Measurements from ENCODE around the gene MIXL1.
"Not testable (repeated sequence)": the region's sequence is repeated elsewhere in the genome, so short reads cannot be mapped to it uniquely, and the experiment has no call there.

Gene MIXL1

GRCh38 chr1:226268421-226269124 lies 45.1 kb downstream of the MIXL1 start:
- H2BK120ac ChIP-seq (ENCODE audit: low read depth, low read length), result no peak overlapping the region
- H3K4ac ChIP-seq (ENCODE audit: low read depth in 1 of 2, low read length in 2 of 2), result no peak overlapping the region
- H4K8ac ChIP-seq (ENCODE audit: low read length), result no peak overlapping the region
- H2BK12ac ChIP-seq (ENCODE audit: low read length in 2 of 2), result no peak overlapping the region
- peaks cover 6% of the 10 kb centered on the region for H3K79me1 ChIP-seq (replicated peaks; ENCODE audit: low read length, poor library complexity, severe bottlenecking)
- DNase-seq, result peak; percentile 33
- no peak overlapping the region for H3K14ac ChIP-seq (ENCODE audit: low read length in 2 of 2)
- H3K27ac ChIP-seq (ENCODE audit: low read length, poor library complexity, severe bottlenecking), result no peak overlapping the region
- H3K27me3 ChIP-seq (ENCODE audit: control insufficient read depth in 1 of 2, insufficient read depth in 1 of 2, low read length in 2 of 2), result no peaks in the 10 kb centered on the region
- no peak overlapping the region for H3K4me2 ChIP-seq (ENCODE audit: low read length, poor library complexity, severe bottlenecking)
- H2AK5ac ChIP-seq (ENCODE audit: low read length, severe bottlenecking), result no peak overlapping the region
- H3K23ac ChIP-seq (ENCODE audit: low read length in 2 of 2), result no peak overlapping the region
- 91% methylated on average over 2 of the region's 3 CpGs for WGBS
- no peak overlapping the region for H3K18ac ChIP-seq (ENCODE audit: low read depth in 1 of 2, low read length in 2 of 2)
- H3K4me1 ChIP-seq (ENCODE audit: control insufficient read depth, insufficient read depth, low read depth, low read length), result no peaks in the 10 kb centered on the region
- no peak overlapping the region for H2BK5ac ChIP-seq (ENCODE audit: low read depth, low read length, poor library complexity, severe bottlenecking)
- H3K36me3 ChIP-seq (ENCODE audit: control insufficient read depth in 1 of 2, insufficient read depth in 2 of 2, low read depth in 1 of 2, low read length in 2 of 2), result peaks cover 0 to 2% of the 10 kb centered on the region in 2 experiments
- H3K4me3 ChIP-seq (ENCODE audit: insufficient read depth in 1 of 2, low read depth in 1 of 2, low read length in 2 of 2), result no peak overlapping the region
- H3K9me3 ChIP-seq (ENCODE audit: control insufficient read depth, low read length), result no peaks in the 10 kb centered on the region
- H2BK15ac ChIP-seq (ENCODE audit: low read depth, poor library complexity, severe bottlenecking), result no peak overlapping the region
- H3K9ac ChIP-seq (ENCODE audit: low read length), result no peak overlapping the region
- no peak overlapping the region for H4K91ac ChIP-seq (ENCODE audit: low read length)
- no peak overlapping the region for H2AFZ ChIP-seq (ENCODE audit: low read depth, low read length)

- H3K23ac ChIP-seq (ENCODE audit: low read length in 2 of 2); H2BK120ac ChIP-seq (ENCODE audit: low read depth, low read length); H3K79me1 ChIP-seq (replicated peaks; ENCODE audit: low read length, poor library complexity, severe bottlenecking); H3K9ac ChIP-seq (ENCODE audit: low read length); H4K8ac ChIP-seq (ENCODE audit: low read length); H3K18ac ChIP-seq (ENCODE audit: low read depth in 1 of 2, low read length in 2 of 2); H4K91ac ChIP-seq (ENCODE audit: low read length); H3K4ac ChIP-seq (ENCODE audit: low read depth in 1 of 2, low read length in 2 of 2); H3K27ac ChIP-seq (ENCODE audit: low read length, poor library complexity, severe bottlenecking); H3K27me3 ChIP-seq (ENCODE audit: control insufficient read depth in 1 of 2, insufficient read depth in 1 of 2, low read length in 2 of 2); H3K4me2 ChIP-seq (ENCODE audit: low read length, poor library complexity, severe bottlenecking); H2AFZ ChIP-seq (ENCODE audit: low read depth, low read length); H3K36me3 ChIP-seq (ENCODE audit: control insufficient read depth in 1 of 2, insufficient read depth in 2 of 2, low read depth in 1 of 2, low read length in 2 of 2); H3K4me1 ChIP-seq (ENCODE audit: control insufficient read depth, insufficient read depth, low read depth, low read length); H3K4me3 ChIP-seq (ENCODE audit: insufficient read depth in 1 of 2, low read depth in 1 of 2, low read length in 2 of 2); H3K14ac ChIP-seq (ENCODE audit: low read length in 2 of 2); H3K9me3 ChIP-seq (ENCODE audit: control insufficient read depth, low read length); H2AK5ac ChIP-seq (ENCODE audit: low read length, severe bottlenecking); H2BK5ac ChIP-seq (ENCODE audit: low read depth, low read length, poor library complexity, severe bottlenecking); H2BK12ac ChIP-seq (ENCODE audit: low read length in 2 of 2); H2BK15ac ChIP-seq (ENCODE audit: low read depth, poor library complexity, severe bottlenecking): not testable (repeated sequence)
- DNase-seq, result peak; percentile 42
- 81% methylated on average over 8 of the region's 8 CpGs for WGBS
Measured at GRCh38 chr1:226272233-226272902, 48.9 kb downstream of the MIXL1 start.

GRCh38 chr1:226274138-226274537 lies 50.7 kb downstream of the MIXL1 start:
- Histone ChIP-seq H4K91ac (ENCODE audit: low read length) (no peak overlapping the region), H2BK15ac (ENCODE audit: low read depth, poor library complexity, severe bottlenecking) (no peak overlapping the region), H2BK12ac (ENCODE audit: low read length in 2 of 2) (no peak overlapping the region), H2BK120ac (ENCODE audit: low read depth, low read length) (no peak overlapping the region), H3K79me1 (replicated peaks; ENCODE audit: low read length, poor library complexity, severe bottlenecking) (no peaks in the 10 kb centered on the region), H3K9me3 (ENCODE audit: control insufficient read depth, low read length) (no peaks in the 10 kb centered on the region), H2BK5ac (ENCODE audit: low read depth, low read length, poor library complexity, severe bottlenecking) (no peak overlapping the region), H3K4me2 (ENCODE audit: low read length, poor library complexity, severe bottlenecking) (no peak overlapping the region), H3K14ac (ENCODE audit: low read length in 2 of 2) (no peak overlapping the region), H3K27me3 (ENCODE audit: control insufficient read depth in 1 of 2, insufficient read depth in 1 of 2, low read length in 2 of 2) (no peaks in the 10 kb centered on the region), H2AFZ (ENCODE audit: low read depth, low read length) (no peak overlapping the region), H3K18ac (ENCODE audit: low read depth in 1 of 2, low read length in 2 of 2) (no peak overlapping the region), H3K4me3 (ENCODE audit: insufficient read depth in 1 of 2, low read depth in 1 of 2, low read length in 2 of 2) (no peak overlapping the region), H3K9ac (ENCODE audit: low read length) (no peak overlapping the region), H3K27ac (ENCODE audit: low read length, poor library complexity, severe bottlenecking) (no peak overlapping the region), H4K8ac (ENCODE audit: low read length) (no peak overlapping the region), H2AK5ac (ENCODE audit: low read length, severe bottlenecking) (no peak overlapping the region), H3K4me1 (ENCODE audit: control insufficient read depth, insufficient read depth, low read depth, low read length) (no peaks in the 10 kb centered on the region), H3K4ac (ENCODE audit: low read depth in 1 of 2, low read length in 2 of 2) (no peak overlapping the region), H3K36me3 (ENCODE audit: control insufficient read depth in 1 of 2, insufficient read depth in 2 of 2, low read depth in 1 of 2, low read length in 2 of 2) (no peaks in the 10 kb centered on the region), H3K23ac (ENCODE audit: low read length in 2 of 2) (no peak overlapping the region)
- WGBS, result no CpG with 5 or more reads among the region's 1 CpG
- no peak for DNase-seq

GRCh38 chr1:226276077-226276682 lies 52.7 kb downstream of the MIXL1 start:
- Histone ChIP-seq H2BK120ac (ENCODE audit: low read depth, low read length) (no peak overlapping the region), H3K79me1 (replicated peaks; ENCODE audit: low read length, poor library complexity, severe bottlenecking) (no peaks in the 10 kb centered on the region), H3K9ac (ENCODE audit: low read length) (no peak overlapping the region), H3K4me2 (ENCODE audit: low read length, poor library complexity, severe bottlenecking) (no peak overlapping the region), H4K8ac (ENCODE audit: low read length) (no peak overlapping the region), H3K23ac (ENCODE audit: low read length in 2 of 2) (no peak overlapping the region), H3K14ac (ENCODE audit: low read length in 2 of 2) (no peak overlapping the region), H3K27ac (ENCODE audit: low read length, poor library complexity, severe bottlenecking) (no peak overlapping the region), H2BK5ac (ENCODE audit: low read depth, low read length, poor library complexity, severe bottlenecking) (no peak overlapping the region), H3K36me3 (ENCODE audit: control insufficient read depth in 1 of 2, insufficient read depth in 2 of 2, low read depth in 1 of 2, low read length in 2 of 2) (no peaks in the 10 kb centered on the region), H3K27me3 (ENCODE audit: control insufficient read depth in 1 of 2, insufficient read depth in 1 of 2, low read length in 2 of 2) (no peaks in the 10 kb centered on the region), H3K9me3 (ENCODE audit: control insufficient read depth, low read length) (no peaks in the 10 kb centered on the region), H3K4me1 (ENCODE audit: control insufficient read depth, insufficient read depth, low read depth, low read length) (no peaks in the 10 kb centered on the region), H2BK12ac (ENCODE audit: low read length in 2 of 2) (no peak overlapping the region), H2AK5ac (ENCODE audit: low read length, severe bottlenecking) (no peak overlapping the region), H4K91ac (ENCODE audit: low read length) (no peak overlapping the region), H3K4ac (ENCODE audit: low read depth in 1 of 2, low read length in 2 of 2) (no peak overlapping the region), H2BK15ac (ENCODE audit: low read depth, poor library complexity, severe bottlenecking) (no peak overlapping the region), H3K18ac (ENCODE audit: low read depth in 1 of 2, low read length in 2 of 2) (no peak overlapping the region), H2AFZ (ENCODE audit: low read depth, low read length) (no peak overlapping the region), H3K4me3 (ENCODE audit: insufficient read depth in 1 of 2, low read depth in 1 of 2, low read length in 2 of 2) (no peak overlapping the region)
- no peak for DNase-seq
- 92% methylated on average over 2 of the region's 3 CpGs for WGBS

Measured in mesenchymal stem cell (in vitro differentiated cells and primary cell).